ENCODE measurements around the gene FAM222A.

The FAM222A gene

DNA sequence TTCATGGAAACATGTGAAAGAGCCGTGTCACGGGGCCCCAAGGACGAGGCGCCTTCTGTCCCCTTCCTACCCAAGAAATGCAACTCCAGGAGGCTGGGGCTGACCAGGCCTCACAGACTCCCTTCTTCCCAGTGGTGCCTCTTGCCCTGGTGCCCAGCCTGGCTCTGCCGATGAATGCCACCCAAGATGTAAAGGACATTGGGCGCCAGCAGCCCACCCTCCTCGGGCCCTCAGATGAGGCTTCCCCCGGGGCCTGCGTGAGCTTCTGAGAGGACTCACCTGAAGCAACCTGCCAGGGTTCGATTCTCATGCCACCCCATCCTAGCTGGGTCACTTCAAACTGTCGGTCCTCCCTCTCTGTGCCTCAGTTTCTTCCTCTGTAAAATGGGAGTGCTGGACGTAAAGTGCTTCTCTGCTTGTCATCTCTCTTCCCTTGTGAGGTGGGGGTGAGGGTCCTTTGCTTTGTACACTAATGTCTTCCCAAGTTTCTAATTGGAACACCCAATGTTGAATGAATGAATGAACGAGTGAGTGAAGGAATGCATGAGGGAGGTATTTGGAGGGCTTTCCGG is 10.8 kb downstream of the FAM222A start:
- no peak for DNase-seq (ENCODE audit: low read depth, low spot score)

DNA sequence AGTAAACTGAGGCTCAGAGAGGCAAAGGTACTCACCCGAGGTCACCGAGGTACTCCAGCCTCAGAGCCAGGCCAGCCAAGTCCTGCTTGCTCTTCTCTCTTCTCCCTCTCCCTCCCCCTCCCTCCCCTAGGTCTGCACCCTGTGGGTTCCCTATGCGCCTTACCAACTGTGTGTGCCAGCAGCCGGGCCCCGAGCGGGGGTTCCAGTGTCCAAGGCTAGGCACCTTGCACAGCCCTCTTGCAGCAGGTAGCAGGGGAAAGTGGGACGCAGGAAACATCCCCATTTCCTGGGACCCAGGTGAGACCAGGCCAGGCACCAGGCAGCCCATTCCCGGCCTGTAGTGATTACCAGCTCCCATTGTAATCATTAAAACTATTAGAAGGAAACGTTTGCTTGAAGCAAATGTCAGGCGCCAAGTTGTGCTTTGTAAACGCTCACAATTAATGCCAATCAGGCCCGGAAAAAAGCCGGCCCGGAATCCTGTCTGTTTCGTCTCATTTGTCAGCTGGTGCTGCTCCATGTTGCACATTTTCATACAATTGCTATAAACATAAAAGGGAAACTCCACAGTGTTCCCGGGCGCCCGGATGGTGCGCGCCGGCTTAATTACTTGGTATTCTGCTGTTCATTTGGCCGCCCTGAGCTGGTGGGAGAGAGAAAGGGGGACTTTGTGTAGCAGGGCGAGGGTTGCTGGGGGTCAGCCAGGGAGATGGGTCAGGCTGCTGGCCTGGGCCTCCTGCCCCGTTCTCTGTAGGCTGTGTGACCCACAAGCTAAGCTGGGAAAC is 11.9 kb downstream of the FAM222A start:
- DNase-seq (ENCODE audit: low read depth, low spot score) = no peak

DNA sequence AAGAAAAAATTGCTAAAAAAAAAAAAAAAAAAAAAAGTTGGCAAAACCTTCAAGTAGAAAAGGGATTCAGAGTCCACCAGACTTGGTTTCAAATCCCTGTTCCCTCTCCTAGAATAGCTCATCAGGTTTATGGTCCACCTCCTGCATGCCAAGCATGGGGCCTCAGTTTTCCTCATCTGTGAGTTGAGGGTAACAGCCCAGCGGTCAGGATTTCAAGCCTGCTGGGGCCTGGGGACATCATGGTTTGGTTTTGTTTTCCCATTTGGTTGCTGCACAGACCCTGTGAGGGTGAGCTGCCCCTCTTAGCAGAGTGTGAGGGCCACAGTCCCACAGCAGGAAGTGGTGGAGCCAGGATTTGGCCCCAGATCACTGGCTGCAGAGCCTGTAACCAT is 12.5 kb downstream of the FAM222A start:
- DNase-seq (ENCODE audit: low read depth, low spot score) = no peak

DNA sequence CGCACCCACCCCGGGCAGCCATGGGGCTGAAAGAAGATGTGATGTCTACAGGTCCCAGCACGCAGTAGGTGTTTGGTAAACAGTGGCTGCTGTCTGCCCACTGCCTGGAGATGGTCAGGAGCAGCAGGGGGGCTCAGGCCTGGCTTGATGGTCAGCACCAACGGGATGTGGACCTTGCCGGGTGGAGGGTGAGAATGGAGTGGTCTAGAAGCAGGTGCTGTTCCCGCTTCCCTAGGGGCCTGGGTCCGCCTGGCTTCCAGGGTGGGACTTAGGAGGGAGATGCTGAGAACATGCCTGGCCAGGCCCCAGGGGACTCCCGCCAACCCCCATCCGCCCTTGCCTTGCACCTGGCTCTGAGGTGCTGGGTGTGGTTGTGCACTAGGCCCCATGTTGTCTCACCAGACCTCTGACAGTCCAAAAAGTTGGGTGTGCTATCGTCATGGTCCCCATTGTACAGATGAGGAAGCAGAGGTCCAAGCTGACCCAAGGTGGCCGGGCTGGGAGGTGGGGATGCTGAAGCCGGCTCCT is 12.9 kb downstream of the FAM222A start:
- no peak for DNase-seq (ENCODE audit: low read depth, low spot score)

DNA sequence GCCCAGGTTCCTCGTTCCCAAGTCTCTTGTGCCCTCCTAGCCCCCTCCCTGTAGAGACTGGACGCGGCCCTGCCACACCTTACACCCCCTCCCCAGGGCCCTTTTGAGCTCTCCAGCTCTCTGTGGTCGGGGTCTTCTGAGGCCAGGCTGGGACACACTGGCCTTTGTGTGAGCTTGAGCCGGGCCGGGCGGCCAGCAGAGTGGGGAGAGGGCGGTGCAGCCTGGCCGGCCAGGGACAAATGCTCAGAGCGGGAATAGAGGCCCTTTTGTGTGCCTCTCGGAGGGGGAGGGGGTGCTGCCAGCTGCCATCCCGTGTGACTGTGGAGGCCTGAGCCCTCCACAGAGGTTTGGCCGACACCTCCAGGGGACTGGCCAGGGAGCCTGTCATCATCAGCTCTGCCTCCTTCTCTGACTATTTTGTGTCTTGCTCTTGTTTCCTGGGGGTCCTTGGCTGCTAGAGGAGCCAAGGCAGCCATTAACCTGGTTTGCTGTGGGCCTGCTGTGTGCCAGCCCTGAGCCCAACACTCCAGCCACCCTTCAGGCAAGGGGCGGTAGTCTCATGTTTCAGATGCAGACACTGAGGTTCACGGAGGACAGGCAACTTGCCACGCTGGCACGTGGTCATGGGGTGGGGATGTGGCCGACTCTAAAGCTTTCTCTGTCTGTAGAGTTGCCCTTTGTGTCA is 13.6 kb downstream of the FAM222A start:
- DNase-seq (ENCODE audit: low read depth, low spot score) = no peak

DNA sequence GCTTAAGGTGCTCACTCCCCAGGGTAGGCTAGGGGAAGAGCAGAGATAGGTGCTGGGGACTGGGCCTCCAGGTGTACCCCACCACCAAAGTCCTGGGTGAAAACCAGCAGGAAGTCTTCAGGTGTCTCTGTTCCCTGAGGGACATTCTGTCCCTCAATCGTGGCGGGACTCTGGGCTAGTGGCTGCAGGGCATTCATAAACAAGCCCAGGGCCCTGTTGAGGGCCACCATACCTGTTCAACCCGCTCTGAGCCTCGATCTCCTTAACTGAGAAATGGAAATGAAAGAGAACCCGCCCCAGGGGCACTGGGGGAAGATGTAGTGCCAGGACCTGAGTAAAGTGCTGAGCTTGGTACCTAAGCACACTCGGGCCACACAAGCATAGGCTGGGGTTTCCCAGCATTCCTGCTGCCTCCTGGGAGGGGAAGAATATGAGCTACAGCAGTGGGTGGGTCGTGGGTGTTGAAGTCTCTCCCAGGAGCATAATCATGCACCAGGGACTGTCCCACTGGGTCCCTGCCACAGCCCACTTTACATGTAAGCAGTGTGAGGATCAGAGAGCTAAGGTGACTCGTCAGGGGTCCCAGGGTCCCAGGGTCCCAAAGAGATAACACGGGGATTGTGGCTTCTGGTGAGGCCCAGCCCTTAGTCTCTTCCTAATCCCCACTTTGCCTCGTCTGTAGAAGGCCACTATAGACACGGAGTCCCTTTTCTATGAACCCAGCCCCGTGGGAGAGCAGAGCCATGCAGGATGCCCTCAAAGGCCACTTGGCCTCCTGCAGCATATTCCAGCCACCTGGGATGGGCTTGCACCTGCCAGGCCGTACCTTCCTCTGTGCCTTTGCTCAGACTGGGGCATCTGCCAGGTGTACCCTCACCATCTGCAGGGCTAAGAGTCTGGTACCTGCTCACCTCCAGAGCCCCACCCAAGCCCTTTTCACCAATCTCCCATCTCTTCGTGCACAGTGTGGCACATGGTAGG is 14.4 kb downstream of the FAM222A start:
- no peak for DNase-seq (ENCODE audit: low read depth, low spot score)

DNA sequence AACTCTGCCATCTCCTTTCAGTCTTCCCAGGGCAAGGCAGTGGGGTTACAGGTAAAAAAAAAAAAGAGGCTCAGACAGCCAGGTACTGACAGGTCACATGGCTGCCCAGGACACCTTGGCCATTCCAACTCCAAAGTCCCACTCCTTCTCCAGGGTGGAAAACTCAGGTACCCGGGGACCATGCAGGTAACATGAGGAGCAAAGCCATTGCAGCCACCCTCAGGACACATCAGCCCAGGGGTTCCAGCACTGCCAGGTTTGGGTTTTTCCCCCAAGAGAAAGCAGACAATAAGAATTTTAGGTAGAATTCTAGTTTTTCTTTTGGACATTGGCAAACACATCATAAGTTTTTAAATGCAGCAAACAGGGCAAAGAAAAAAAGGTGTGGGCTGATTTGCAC is 15.3 kb downstream of the FAM222A start:
- DNase-seq (ENCODE audit: low read depth, low spot score) = no peak

DNA sequence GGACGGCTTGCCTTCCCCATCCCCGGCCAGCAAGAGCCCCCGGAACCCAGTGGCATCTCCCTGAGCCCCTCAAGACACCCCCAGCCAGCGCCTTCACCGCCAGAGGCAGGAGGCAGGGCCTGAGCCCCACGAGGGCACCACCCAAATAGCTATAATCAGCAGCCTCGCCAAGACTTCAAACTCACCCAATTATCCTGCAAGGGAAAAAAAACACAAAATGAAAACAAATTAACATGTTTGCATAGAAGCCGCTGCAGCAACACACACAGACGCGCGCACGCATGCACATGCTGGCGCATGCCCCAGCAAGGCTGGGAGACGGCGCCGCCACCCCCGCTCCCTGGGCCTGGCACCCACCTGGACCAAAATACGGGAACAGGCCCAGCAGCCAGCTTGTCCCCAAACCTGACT is 15.8 kb downstream of the FAM222A start:
- no peak for DNase-seq (ENCODE audit: low read depth, low spot score)

DNA sequence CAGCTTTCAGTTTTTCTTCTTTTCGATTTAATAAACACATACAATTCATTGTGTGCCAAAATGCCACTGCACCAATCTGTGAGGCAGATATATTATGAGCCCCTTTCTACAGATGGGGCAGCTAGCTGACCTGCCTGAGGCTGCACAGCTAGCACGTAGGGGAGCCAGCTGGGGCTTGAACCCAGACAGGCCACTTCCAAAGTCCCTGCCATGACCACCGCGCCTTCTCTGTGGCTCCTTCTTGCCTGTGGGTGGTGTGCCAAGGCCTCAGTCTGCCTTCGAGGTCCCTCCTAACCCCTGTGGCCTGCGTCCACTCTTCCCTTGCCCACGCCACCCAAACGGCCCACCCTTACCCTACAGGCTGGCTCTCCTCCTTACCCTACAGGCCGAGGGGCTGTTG is 16.2 kb downstream of the FAM222A start:
- DNase-seq (ENCODE audit: low read depth, low spot score) = no peak

DNA sequence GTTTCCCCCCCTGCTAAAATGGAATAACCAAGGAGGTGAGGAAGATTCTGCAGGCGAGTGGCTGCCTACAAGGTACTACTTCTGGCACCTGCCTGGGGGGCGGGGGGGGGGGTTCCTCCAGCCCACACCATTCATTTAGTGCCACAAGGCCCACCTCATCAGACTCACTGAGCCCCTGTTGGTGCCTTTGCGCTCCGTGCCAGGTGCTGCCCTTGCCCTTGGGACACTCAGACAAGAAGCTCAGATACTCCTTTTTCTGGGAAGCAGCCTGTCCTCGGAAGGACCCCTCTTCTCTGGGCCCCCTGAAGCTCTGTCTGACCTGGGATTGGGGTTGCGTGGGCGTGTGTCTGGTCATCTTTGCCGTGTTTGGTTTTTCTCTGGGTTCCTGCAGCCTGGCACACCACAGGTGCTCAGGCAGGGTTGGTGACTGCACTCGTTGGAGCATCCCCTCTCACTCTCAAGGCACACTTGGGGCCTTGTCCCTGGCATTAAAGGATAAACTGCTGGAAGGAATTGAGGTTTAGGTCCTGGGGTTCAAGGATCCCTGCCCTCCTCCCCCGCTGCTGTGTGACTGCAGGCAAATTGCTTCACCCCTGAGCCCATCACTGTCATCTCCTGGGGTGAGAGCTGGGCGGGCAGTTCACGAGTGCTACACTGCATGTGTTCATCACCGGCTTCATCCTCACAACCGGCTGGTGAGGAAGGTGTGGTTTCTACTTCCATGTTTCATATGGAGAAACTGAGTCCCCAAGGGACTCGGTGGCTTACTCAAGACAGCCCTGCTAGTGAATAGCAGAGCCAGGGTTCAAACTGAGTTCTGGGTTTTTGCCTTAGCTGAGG is 16.9 kb downstream of the FAM222A start:
- DNase-seq (ENCODE audit: low read depth, low spot score) = no peak

DNA sequence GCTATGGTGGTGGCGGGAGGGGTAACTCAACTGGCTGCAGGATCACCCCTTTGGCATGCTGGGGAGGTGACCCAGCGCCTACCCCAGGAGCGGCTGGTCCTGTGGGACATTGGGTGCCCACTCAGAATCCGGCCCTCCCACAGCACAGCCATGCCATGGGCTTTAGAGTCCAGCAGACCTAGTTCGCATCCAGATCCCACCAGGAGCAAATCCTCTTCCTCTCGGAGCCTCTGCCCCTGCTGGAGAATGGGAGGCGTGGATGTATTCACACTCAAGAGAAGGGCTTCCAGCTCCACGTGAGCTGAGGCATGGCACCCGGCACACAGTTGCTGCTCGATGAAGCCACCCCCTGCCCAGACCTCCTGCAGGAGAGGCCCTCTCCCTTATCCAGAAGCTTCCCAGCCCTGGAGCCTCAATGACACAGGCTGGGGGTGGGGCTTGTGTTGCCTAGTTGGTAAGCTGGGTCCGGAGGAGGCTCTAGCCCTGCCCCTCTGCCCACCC is 17.7 kb downstream of the FAM222A start:
- no peak for DNase-seq (ENCODE audit: low read depth, low spot score)

DNA sequence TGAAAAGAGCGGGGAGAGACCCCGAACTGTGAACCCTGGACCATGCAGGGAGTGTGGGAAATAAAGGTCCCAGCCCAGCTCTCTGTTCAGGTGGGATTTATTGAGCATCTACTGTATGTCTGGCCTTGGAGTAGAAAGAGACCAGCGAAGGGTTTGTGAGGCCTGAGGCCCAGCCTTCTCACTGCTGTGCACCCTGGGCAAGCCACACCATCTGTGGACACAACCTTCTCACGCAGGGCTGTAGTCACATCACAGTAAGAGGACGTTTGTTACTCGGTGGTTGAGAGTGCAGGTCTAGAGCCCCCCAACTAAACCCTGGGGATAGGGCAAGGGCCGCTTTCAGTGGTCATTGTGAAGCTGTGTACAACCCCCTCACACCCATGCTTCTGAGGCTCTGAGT is 18.2 kb downstream of the FAM222A start:
- DNase-seq (ENCODE audit: low read depth, low spot score) = no peak

DNA sequence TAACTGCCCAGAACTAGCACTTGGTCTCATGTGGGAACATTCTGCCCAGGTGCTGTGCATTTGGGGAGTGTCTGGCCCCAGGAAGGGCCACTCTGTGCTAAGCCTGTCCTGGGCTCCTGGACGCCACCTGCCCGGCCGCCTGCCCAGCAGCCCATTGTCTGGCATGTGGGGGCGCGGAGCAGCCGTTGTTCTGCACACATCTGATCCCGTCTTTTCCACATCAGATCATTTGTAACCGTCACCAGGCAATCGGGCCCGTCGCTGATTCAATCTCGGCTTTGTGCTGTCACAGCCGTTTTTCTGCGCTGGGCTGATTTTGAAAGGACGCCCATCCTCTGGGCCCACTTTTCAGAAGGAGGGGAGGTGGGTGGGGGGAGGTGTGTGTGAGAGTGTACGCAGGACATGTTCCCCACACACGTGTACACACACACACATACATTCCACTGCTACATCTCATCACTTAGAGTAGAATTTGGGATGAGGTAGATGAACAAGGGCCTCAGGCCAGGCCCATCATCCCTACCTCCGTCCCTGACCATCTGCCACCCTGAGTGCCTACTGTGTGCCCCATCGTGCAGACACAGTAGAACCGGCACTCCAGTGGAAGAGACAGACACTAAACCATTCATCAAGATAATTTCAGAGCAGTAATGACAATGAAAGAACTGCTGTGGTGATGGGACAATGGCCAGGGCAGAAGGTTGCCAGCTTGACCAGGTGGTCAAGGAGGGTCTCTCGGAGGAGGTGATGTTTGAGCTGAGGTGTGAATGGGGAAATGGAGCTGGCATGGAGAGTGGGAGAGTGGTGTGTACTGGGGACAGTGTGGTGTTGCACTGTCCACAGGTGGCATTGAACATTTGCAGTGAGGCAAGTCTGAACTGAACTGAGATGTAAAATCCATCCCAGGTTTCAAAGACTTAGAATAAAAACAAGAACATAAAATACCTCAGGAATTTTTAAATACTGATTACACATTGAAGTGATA is 19.0 kb downstream of the FAM222A start:
- no peak for DNase-seq (ENCODE audit: low read depth, low spot score)

DNA sequence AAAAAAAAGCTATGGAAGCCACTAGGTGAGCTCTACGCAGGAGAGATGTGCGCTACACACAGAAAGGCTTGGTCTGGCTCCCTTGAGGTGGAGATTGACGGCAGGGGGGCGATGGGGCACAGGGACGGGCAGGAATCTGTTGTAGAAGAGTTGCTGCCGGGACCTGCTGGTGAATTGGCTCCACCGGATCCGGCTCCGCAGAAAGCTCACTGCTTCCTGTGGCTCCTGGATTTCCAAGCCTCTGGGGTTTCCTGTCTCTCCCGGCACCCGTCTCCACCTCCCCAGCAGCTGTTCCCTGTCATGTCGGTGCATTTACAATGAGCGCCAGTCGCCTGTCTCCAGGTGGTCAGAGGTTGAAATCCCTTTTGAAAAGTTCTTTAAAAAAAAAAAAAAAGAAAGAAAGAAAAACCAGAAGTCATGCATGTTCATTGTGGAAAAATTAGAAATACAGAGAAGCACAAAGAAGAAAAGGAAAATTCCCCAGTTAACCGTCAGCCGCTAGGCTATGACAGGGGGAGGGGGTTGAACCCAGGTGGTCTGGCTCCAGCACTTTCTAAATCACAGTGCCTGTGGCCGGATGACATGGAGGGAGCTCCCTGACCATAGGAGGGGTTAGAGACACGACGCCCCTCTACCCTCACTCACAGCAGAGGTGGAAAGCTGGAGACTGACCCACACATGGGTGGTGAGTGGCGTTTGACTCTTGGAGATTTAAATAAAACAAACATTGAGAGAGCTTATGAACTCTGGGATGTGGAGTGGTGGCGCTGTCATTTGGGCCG is 20.8 kb downstream of the FAM222A start:
- no peak for DNase-seq (ENCODE audit: low read depth, low spot score)

DNA sequence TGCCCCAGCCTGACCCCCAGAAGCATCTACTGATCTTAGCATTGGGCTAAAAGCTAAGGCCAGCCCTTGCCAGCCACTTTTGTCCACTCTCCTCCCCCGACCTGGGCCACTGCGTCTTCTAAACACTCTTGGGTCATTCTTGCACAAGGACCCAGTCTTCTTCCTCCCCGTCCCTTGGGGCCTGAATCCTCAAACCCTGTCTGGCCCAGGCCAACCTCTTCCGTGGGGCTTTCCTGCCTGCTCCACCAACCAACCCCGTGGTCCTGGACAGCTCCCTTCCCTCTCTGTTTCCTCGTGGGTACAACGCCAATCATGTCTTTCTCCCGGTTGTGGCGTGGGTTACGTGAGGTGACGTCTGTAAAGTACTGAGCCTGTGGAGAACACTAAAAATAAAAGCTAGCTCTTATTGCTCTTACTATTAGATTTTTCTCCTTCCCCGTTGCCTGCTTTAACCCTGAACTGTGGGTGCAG is 21.5 kb downstream of the FAM222A start:
- no peak for DNase-seq (ENCODE audit: low read depth, low spot score)

DNA sequence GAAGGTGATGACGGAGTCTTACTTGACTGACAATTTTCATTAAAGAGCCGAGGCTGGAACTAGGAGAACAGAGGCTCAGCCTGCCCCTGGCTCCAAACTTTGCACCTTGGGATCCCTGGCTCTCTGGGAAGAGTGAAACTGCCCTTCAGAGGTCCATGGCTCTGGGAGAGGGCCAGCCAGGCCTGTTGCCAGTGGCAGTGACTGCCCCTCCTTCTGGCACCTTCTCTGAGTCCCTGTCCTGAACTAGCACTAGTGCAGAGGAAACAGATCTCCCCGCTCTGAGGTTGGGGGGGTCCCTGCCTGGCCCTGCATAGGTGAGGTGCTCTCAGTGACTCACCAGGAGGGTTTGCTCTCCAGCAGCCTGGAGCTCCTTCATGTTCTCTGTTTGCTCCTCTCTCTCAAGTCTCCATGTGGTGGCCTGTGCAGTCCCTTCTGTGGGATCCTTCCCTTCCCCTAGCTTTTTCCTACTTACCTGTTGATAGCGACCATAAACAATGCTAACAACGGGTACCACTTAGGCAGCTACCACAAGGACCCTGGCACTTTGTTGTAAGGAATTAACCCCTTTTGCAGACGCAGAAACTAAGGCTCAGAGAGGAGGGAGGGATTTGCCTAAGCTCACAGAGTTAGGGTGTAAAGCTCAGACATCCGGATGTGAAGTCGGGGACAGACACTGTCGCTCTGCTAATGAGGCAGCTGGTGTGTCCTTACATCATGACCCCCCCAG is 22.4 kb downstream of the FAM222A start:
- no peak for DNase-seq (ENCODE audit: low read depth, low spot score)

DNA sequence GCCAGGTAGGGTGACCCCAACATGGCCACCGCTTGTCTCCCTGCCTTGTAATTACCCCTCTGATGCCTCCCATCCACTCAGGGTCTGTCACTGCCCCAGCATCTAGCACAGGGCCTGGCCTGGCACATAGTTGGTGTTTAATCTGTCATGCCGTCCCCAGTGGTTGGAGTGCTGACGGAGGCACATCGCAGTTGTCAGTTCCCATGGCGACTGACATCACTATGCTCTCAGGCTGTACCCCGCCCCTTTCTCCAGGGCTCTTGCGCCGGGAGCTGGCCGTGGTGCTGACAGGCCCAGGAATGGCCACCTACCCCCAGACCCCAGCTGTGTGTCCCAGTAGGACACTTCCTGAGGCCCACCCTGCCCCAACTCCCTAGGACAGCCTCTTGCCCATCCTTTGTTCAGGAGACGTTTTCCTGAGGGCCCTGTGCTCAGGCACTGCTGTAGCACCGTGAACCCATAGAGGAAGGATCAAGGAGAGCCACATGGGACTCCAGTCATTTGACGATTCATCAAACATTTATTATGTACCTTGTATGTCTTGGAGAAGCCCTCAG is 23.0 kb downstream of the FAM222A start:
- DNase-seq (ENCODE audit: low read depth, low spot score) = no peak

All from activated CD4-positive, CD25-positive, alpha-beta regulatory T cell treated with anti-CD3 and anti-CD28 coated beads, Interleukin-2, amount 50 U/mL, for 16 hours (primary cell).